CD1c-positive myeloid dendritic cell (primary cell): ENCODE measurements around the gene SLC41A3.

Experiments used
- DNase-seq: peaks from one replicate; pipeline ENCODE4 v3.0.0-alpha.2; 2016; ENCODE audit errors: extremely low spot score

The SLC41A3 gene

DNA sequence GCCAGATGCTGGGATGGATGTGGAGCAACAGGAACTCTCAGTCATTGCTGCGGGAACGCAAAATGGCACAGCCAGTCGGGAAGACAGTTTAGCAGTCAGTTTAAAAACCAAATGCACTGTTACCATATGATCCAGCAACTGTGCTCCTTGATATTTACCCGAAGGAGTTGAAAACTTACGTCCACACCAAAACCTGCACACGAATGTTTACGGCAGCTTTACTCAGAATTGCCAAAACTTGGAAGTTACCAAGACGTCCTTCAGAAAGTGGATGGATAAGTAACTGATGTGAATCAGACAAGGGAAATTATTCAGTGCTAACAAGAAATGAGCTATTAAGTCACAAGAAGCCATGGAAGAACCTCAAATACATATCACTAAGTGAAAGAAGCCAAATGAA lies 36.1 kb upstream of the SLC41A3 start:
- no peak for DNase-seq

- DNase-seq = no peak
These were observed 35.2 kb upstream of the SLC41A3 start for GRCh38 chr3:126119008-126119675.

DNA sequence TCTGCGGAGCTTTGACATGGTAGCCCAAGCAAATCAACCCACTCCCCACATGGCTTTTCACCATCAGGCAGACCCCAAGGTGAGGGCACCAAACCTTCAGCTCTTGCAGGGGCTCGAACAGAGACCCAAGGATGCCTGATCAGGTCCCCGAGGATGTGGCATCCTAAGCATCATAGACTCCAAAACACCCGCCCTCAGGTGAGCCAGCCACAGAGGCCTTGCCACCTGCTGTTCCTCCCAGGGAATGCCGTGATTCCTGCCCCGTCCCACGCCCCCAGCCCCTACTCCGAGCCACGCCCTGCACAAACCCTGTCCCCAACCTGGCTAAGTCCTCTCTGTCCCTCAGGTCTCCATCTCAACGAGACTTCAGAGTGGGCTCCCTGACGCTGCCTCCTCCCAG lies 34.7 kb upstream of the SLC41A3 start:
- DNase-seq = no peak

DNA sequence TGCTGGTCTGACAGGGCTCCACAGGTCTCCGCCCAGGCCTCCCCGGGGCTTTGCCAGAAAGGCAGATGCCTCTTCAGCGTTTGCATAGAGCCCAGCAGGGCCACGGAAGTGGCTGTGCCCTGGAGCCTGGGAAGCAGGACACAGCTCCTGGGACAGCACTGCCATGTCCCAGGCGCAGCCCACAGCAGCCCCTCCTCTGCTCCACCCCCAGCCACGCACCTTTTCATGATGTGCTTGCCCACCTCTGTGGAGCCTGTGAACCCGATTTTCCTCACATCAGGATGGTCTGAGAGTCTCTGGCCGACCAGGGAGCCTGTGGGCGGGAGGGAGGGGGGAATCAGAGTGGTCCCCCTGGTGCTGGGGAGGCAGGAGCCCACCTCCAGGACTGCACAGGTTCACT lies 33.9 kb upstream of the SLC41A3 start:
- DNase-seq = no peak

DNA sequence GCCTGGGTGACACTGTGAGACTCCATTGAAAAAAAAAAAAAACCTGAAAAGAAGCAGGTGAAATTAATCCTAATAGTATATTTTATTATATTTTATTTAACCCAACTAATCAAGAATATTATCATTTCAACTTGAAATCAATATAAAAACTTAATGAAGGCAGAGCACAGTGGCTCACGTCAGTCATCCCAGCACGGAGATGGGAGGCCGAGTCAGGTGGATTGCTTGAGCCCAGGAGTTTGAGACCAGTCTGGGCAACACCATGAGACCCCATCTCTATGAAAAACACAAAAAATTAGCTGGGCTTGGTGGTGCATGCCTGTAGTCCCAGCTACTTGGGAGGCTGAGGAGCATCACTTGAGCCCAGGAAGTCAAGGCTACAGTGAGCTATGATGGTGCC lies 33.3 kb upstream of the SLC41A3 start:
- DNase-seq = no peak

DNA sequence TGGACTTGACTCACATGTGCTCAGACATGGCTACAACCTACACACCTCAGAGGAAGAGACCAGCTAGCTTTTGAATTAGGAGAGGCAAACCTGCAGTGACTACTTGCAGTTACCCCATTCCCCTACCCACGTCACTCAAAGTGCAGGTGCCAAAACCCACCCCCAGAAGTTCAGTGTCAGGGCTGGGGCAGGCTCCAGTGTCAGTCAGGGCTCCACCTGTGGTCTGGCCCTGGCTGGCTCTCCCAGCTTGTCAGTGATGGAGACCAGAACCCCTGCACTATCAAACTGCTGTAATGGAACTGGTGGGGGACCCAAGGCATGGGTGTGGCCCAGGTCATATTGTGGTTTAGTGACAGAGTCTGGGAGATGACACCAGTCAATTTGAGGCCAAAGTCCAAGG lies 32.6 kb upstream of the SLC41A3 start:
- no peak for DNase-seq

- DNase-seq = no peak
These were observed 30.8 kb upstream of the SLC41A3 start for GRCh38 chr3:126114443-126115386.

DNA sequence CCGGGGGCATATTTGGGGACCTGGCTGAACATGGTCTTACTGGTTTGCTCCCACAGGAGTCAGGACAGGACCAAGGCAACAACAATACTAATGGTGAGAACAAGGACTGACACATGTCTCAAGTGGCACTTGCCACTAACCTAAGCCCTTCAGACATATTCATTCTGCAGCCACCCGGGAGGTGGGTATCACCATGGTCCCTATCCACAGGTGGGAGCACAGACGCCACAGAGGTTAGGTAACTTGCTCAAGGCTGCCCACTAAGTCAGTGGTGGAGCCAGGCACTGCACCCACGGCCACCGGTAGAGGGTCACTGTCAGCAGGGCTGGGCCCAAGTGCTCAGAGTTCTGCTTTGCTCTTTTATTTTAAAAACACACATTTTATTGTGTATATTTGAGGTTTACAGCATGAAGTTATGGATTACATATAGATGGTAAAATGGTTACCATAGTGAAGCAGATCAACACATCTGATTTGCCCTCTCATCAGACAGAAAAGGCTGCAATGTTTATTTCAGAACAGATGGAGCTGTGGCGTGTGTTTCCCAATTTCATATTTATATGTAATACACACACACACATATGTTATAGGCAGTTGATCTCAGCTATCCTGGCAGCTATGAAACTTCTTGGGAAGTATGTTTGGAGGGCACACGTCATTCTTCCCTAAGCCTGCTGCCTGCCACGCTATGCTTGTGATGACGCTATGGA lies 30.0 kb upstream of the SLC41A3 start:
- DNase-seq = no peak

- DNase-seq = no peak
These were observed 29.3 kb upstream of the SLC41A3 start for GRCh38 chr3:126113238-126113555.

DNA sequence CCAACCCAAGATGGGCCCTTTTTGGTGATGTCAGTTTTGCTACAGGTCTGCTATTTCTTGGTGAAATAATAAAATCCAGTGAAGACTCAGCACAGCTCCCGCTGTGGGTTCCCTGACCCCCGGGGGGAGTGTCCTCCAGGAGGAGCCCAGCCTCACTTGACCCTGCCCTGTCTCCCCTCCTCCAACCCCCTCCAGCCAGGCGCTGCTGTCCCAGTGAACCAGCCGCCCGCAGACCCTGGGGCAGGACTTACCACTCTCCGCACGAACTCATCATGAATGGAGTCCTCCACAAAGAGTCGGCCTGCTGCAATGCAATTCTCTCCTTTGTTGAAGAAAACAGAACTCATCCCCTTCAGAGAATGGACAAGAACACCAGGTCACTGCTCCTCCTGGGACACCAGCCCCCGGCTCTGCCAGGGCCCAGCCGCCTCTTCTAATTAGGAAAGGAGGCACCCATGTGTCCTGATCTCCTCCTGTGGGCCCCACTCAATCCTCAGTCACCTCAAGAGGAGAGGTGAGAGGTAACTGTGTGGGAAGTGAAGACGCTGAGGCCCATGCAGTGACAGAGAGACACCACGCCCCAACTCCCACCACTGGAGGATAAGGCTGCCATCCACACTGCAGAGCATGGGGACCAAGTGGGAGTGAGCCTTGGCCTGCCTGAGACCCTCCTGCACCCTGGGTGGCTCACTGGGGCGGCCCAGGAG lies 28.8 kb upstream of the SLC41A3 start:
- no peak for DNase-seq

DNA sequence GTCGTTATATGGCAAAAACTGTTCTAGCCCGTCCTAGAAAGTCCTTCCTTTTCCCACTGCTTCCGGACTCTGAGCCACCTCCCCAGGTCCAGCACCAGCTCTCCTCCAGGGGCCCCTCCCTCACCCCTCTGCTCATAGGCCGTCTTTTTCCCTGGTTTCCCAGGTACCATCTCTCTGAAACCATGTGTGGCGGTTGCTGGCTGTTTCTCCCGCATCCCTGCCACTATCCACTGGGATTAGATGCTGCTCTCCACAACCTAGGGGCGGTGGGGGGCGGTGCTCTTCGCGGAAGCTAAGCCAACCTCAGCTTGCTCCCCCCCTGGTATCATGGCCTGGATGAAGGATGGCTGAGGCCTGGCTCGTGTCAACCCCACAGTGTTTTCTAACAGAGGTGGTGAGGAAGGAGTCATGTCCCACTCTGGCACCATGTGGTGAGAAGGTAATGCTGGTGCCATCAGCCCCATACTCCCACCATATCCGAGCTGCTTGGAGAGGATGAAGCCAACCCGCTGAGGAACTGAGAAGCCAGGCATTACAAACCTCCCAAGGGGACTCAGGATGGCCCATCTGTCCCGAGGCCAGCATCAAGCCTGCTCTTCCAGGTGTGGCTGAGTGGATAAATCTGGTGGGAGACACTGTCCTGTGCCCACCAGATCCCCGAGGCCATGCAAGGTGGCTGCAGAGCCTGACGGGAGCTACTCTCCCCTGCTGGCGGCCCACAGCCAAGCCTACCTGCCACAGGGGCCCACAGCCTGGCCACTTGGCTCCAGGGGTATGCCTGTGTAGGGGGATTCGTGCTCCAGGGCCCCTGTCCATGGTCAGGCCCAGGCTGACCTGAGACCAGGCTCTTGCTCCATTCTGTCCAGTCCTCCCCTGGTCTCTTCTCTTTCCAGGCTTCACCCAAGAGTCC lies 27.9 kb upstream of the SLC41A3 start:
- no peak for DNase-seq

DNA sequence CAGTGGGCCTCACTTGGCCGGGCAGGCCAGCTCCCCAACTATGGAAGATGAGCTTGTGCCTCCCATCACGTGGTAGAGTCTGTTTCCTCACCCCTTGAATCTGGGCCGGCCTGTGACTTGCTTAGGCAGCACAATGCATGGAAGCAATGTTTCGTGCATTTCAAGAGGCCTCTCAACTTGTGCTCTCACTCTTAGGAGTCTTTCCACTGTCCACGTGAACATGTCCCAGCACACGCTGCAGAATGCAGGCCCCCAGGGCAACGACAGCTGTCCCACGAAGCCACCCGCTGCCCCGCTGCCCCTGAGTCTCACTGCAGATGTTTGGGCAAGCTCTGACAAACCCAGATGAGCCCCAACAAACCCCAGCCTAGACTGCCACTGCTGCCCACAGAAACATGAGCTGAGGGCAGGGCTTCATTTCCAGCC lies 27.2 kb upstream of the SLC41A3 start:
- no peak for DNase-seq

GRCh38 chr3:126110431-126111125 lies 26.7 kb upstream of the SLC41A3 start:
- no peak for DNase-seq

DNA sequence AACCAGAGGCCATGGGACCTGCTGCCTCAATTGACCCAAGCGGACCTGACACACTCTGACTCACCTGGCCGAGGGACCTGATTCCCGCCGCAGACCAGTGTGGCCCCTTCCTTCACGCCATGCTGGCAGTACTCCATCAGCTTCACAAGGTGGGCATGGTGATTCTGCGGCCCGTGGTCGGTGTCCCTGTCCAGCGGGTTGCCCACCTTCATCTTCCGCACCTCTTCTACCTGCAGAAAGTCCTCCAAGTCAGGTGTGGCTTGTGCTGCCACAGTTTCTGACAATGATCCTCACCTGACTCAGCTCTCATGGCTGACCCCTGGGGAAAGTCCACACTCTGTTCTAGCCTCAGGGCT lies 25.9 kb upstream of the SLC41A3 start:
- no peak for DNase-seq

GRCh38 chr3:126109146-126109879 lies 25.4 kb upstream of the SLC41A3 start:
- DNase-seq = no peak

GRCh38 chr3:126108676-126109050 lies 24.7 kb upstream of the SLC41A3 start:
- no peak for DNase-seq

DNA sequence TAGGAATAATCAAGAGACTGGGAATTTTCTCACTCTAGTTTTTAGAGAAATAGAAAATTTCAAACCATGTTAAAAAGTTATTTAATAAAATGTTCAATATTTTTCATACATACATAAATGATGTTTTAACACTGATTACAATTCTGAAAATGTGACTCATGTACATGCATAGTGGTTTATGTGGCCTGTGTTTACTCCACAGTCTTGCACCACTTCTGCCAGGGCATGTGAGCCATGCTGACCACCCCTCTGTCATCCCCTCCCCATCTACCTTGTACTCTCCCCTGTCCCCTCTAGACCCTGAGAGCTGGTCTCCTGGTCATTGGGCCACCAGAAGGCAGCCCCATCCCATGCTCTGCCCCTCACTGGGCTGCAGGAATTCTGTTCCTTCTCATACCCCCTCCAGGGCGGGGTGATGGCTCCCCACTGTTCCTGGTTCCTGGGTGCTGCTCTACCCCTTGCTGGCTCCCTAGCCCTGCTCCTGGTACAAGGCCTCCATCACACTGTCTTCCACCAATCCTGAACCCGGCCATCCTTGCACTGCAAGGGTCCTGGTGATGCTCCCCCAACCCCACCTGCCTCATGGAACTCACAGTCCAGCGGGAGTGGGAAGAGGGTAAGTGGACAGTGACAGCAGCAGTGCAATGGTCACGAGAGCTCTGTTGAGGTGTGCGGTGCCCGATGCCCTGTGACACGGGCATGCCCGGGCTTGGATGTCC lies 24.2 kb upstream of the SLC41A3 start:
- DNase-seq = no peak

GRCh38 chr3:126107203-126107939 lies 23.4 kb upstream of the SLC41A3 start:
- no peak for DNase-seq
